Thymus (tissue), 11 donors: ENCODE measurements around the gene CNST. TPM values are rescaled to one million over a fixed set of nuclear protein-coding genes. Genes with fewer than 3 reads are reported as not detected.

Experiments
- DNase-seq, 9 donors: peaks; one replicate each; pipeline ENCODE4 v3.0.0-alpha.2; 2013; ENCODE audit warnings: low spot score in 9 of 9, low read depth in 6 of 9, missing footprints in 1 of 9
- H3K27ac ChIP-seq, 2 donors: one replicate each; pipeline ENCODE4 v1.5.1; 2013; ENCODE audit warnings: control low read depth in 1 of 2, low read depth in 1 of 2, low read length in 1 of 2, mild to moderate bottlenecking in 1 of 2, moderate library complexity in 1 of 2
- H3K27me3 ChIP-seq, 2 donors: one replicate each; pipeline ENCODE4 v1.5.1; 2013; ENCODE audit warnings: low read length in 1 of 2; ENCODE audit not compliant: control insufficient read depth in 2 of 2, insufficient read depth in 1 of 2
- H3K36me3 ChIP-seq, 2 donors: one replicate each; pipeline ENCODE4 v1.5.1; 2013; ENCODE audit warnings: low read length in 1 of 2, mild to moderate bottlenecking in 1 of 2, moderate library complexity in 1 of 2; ENCODE audit not compliant: control insufficient read depth in 2 of 2, insufficient read depth in 2 of 2
- H3K4me1 ChIP-seq, 2 donors: one replicate each; pipeline ENCODE4 v1.5.1; 2013; ENCODE audit warnings: low read length in 2 of 2; ENCODE audit not compliant: control insufficient read depth in 2 of 2, insufficient read depth in 2 of 2
- H3K4me3 ChIP-seq, 2 donors: one replicate each; pipeline ENCODE4 v1.5.1; 2013; ENCODE audit warnings: low read length in 2 of 2, control low read depth in 1 of 2, mild to moderate bottlenecking in 1 of 2
- H3K9me3 ChIP-seq, 2 donors: one replicate each; pipeline ENCODE4 v1.5.1; 2013; ENCODE audit warnings: low read length in 1 of 2, mild to moderate bottlenecking in 1 of 2; ENCODE audit not compliant: control insufficient read depth in 2 of 2, insufficient read depth in 1 of 2
- WGBS: extraction: QIAGEN DNeasy Blood & Tissue Kit; methylation state at CpG from one replicate; pipeline ENCODE4 v1.1.7; 2013; 5-methylcytosine and 5-hydroxymethylcytosine counted together
- polyA plus RNA-seq: library from polyadenylated mRNA; stranded (reverse); fragments of 200-250 nt; gene quantifications from one replicate; pipeline ENCODE4 v1.2.3, GENCODE V29; 2013
- total RNA-seq: library from RNA; stranded (reverse); fragments of 120-200 nt; gene quantifications from one replicate; pipeline ENCODE4 v1.2.4, GENCODE V29; 2013
- donor health status: healthy.

The CNST gene
- total and polyA plus RNA-seq, 2 donors: 15.4 to 15.7 TPM

DNA sequence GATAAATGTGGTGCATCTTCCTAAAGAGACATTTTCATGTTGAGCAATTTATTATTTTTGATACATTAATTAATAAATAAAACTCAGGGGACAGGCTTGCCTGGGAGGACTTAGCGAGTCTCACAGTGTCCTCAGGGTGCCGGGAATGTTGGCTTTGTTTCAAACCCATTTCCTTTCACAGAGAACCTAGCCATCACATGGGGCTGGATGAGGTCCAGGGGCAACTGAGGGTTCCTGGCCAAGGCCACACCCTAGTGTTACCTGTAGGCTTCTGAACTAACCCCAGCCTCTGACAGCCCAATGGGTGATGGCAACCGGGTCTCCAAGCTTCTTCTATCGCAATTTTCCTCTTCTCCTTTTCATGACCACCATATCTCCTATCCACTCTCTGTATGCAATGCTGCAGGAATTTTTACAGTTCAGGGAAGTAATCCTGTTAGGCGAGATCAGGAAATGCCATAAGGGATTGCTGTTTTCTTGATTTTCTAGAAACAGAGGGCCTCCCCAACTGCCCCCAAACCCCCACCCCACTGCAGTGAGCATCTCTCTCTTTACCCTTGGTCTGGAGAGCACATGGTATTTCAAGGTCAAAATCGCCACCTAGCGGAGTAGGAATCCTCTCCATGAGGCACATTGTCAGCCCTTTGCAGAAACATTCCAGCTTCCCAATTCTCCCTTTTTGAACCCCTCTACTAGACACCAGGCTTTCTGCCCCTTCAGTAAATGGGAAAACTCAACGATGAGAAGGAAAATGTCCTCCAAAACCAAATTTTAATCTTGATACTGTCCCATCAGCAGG lies 37.1 kb upstream of the CNST start:
- H3K27me3 ChIP-seq: no peaks in the 10 kb centered on the region
- no peaks in the 10 kb centered on the region for H3K36me3 ChIP-seq
- no peak overlapping the region for H3K4me3 ChIP-seq
- no peak overlapping the region for H3K27ac ChIP-seq
- WGBS: 83% methylated on average over 8 of the region's 8 CpGs
- peaks cover 0 to 24% of the 10 kb centered on the region in 2 donors for H3K9me3 ChIP-seq
- H3K4me1 ChIP-seq: no peaks in the 10 kb centered on the region
- DNase-seq: no peak

DNA sequence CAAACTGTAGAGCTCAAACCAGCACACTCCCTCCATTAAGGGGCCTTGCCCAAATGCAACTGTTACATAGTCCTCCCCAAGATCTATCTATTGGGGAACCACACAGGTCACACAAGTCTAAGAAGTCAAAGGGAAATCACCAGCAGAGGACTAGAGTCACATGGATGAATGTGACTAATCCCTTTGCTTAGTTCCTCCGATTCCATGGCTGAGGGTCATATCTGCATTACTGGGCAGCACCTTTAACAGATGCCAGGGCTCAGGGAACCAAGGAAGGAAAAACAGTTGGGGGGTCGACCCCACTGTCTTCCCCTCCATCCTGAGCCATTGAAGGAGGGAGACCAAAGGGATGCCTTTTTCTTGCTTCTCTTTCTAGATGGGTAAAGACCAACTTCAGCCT lies 35.8 kb upstream of the CNST start:
- WGBS: 85% methylated on average over 2 of the region's 2 CpGs
- no peaks in the 10 kb centered on the region for H3K4me1 ChIP-seq
- H3K27ac ChIP-seq: no peak overlapping the region
- H3K27me3 ChIP-seq: no peaks in the 10 kb centered on the region
- no peaks in the 10 kb centered on the region for H3K36me3 ChIP-seq
- H3K4me3 ChIP-seq: no peak overlapping the region
- H3K9me3 ChIP-seq: peaks cover 0 to 20% of the 10 kb centered on the region in 2 donors
- DNase-seq: no peak

DNA sequence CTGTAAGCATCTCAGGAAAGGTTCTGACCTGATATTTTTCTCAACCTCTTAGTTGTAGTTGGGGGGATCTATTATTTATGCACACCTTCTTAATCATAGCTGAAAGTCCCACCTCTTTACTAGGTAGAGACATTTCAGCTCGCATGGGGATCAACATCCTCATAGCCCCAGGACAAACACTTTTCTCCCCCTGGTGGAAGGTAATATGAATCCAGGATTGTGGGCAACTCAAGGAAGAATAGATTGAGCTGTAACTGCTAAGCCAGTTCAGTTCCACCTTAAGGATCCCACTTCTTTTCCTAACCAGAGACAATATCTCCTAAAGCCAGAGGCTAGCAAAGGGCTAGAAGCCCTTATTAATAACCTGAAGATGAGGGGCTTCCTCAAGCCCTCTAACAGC lies 33.7 kb upstream of the CNST start:
- Histone ChIP-seq H3K27me3 (no peaks in the 10 kb centered on the region), H3K27ac (no peak overlapping the region), H3K9me3 (peaks cover 0 to 14% of the 10 kb centered on the region in 2 donors), H3K4me3 (no peak overlapping the region), H3K4me1 (no peaks in the 10 kb centered on the region), H3K36me3 (no peaks in the 10 kb centered on the region)
- 90% methylated on average over 1 of the region's 1 CpG for WGBS
- no peak for DNase-seq

DNA sequence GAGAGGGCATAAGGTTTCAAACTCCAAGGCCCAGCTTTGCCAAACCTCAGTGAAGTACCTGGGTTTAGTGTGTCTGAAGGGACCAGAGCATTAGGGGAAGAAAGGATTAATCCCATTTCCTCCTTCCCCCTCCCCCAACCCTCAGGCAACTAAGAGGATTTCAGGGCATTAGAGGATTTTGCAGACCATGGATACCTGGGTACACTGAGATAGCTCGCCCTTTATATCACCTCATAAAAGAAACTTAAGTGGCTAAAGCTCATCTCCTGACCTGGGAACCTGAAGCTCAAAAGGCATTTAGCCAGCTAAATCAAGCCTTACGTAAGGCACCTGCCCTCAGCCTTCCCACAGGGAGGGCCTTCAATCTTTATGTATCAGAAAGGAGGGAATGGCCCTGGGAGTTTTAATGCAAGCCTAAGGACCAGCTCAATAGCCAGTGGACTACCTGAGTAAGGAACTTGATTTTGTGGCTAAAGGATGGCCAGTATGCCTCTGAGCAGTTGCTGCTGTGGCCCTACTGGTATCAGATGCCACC lies 32.8 kb upstream of the CNST start:
- WGBS: 96% methylated on average over 2 of the region's 2 CpGs
- no peak overlapping the region for H3K4me3 ChIP-seq
- DNase-seq: no peak
- H3K27me3 ChIP-seq: no peaks in the 10 kb centered on the region
- H3K4me1 ChIP-seq: no peaks in the 10 kb centered on the region
- H3K9me3 ChIP-seq: peaks cover 0 to 14% of the 10 kb centered on the region in 2 donors
- H3K36me3 ChIP-seq: no peaks in the 10 kb centered on the region
- H3K27ac ChIP-seq: no peak overlapping the region

DNA sequence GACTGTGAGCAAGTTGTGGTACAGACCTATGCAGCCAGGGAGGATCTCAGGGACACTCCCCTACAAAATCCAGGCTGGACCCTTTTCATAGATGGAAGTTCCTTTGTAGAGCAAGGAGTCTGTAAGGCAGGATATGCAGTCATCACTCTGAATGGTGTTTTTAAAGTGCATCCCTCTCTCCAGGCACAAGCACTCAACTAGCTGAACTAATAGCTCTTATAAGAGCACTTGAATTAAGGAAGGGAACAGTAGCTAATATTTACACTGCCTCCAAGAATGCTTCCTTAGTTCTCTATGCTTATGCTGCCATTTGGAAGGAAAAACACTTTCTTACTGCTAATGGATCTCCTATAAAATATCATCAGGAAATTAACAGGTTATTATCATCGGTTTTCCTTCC lies 32.1 kb upstream of the CNST start:
- H3K27me3 ChIP-seq: no peaks in the 10 kb centered on the region
- no peak overlapping the region for H3K27ac ChIP-seq
- peaks cover 0 to 14% of the 10 kb centered on the region in 2 donors for H3K9me3 ChIP-seq
- 99% methylated on average over 1 of the region's 1 CpG for WGBS
- no peaks in the 10 kb centered on the region for H3K36me3 ChIP-seq
- no peak overlapping the region for H3K4me3 ChIP-seq
- DNase-seq: no peak
- no peaks in the 10 kb centered on the region for H3K4me1 ChIP-seq

DNA sequence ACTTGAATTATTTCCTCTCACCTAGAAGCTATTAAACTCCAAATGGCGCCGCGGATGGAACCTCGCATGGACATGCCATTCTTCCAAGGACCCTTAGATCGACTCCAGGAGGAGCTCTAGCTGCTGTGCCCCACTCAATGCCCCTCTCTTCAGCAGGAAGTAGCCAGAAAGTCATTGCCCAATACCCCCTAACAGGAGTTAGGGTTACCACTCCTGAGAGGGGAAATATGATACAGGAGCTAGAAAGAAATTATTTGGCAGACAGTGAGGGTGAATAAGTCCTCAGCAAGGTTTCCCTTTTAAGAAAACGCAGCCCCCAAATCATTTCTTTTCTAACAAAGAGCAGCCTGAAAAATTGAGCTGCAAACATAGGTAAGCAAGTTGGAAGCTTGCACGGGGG lies 28.8 kb upstream of the CNST start:
- Histone ChIP-seq H3K27me3 (no peaks in the 10 kb centered on the region), H3K4me3 (no peak overlapping the region), H3K27ac (no peak overlapping the region), H3K36me3 (peaks cover 7 to 17% of the 10 kb centered on the region in 2 donors), H3K4me1 (no peaks in the 10 kb centered on the region), H3K9me3 (no peaks in the 10 kb centered on the region)
- WGBS: 84% methylated on average over 7 of the region's 7 CpGs
- no peak for DNase-seq

DNA sequence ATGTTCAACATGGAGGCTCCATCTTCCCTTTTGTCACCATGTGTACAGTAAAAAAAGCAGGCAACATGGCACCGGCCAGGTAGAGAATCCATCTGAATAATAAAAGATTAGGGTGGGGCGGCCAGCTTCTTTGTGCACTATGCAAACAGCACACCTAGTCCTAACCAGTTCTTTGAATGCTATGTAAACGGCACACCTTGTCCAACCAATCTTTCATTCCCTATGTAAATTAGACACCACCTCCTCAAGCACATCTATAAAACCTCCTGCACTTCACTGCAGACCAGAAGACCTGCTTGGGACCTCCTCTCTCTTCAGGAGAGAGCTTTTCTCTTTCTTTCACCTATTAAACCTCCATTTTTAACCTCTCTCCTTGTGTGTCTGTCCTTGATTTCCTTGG lies 28.4 kb upstream of the CNST start:
- H3K27me3 ChIP-seq: no peaks in the 10 kb centered on the region
- H3K4me3 ChIP-seq: no peak overlapping the region
- H3K27ac ChIP-seq: no peak overlapping the region
- H3K36me3 ChIP-seq: peaks cover 8 to 21% of the 10 kb centered on the region in 2 donors
- 98% methylated on average over 3 of the region's 3 CpGs for WGBS
- DNase-seq: no peak
- H3K4me1 ChIP-seq: no peaks in the 10 kb centered on the region
- H3K9me3 ChIP-seq: no peaks in the 10 kb centered on the region

DNA sequence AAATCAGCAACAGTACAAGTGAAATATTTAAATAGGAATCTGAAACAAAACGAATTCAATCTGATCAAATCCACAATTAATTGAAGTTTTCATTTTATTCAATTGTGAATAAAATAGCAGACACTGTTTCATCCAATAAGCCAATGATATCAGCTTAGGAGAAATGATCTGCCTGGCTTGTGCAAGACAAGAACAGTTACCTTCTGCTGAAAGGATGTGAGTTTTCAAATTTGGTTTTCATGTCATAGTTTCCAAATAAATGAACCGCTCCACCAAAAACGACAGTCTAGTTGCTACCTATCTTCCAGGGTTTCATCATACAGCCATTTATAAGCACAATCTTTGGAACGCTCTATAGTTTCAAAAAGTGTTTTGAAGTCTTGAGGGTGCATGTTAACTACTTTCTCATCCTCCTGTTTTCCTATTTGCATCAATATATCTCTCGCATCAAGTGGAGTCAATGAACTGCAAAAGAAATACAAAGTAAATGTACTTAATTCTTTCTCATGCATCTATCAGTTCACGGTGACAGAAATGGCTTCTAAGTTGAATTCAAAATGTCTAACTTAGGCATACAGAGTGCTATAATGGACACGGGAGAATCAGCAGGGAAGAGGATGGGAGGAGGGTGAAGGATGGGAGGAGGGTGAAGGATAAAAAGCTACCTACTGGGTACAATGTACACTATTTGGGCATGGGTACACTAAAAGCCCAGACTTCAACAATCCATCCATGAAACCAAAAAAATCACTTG lies 25.3 kb upstream of the CNST start:
- Histone ChIP-seq H3K9me3 (no peaks in the 10 kb centered on the region), H3K27ac (no peak overlapping the region), H3K36me3 (peaks cover 29 to 44% of the 10 kb centered on the region in 2 donors), H3K4me3 (no peak overlapping the region), H3K27me3 (no peaks in the 10 kb centered on the region), H3K4me1 (no peaks in the 10 kb centered on the region)
- DNase-seq: no peak
- 96% methylated on average over 7 of the region's 7 CpGs for WGBS

DNA sequence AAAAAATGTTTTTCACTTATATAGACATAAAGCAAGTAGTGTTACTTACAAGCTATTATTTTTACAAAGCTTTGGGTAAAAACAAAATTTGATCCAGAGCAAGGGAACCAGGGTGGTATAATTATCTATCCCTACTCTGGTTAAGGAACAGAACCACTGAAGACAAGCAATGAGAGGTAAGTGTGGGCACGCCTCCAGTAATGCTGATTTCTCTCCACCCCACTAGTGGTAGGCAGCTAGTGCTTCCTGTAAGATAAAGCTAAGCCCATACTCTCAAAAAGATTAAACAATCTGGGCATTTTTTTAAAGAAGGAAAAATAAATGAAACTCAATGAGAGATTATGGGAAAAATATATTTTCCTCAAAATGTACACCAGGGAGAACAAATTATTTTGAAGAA lies 22.3 kb upstream of the CNST start:
- WGBS: 95% methylated on average over 1 of the region's 1 CpG
- Histone ChIP-seq H3K36me3 (peaks cover 34 to 45% of the 10 kb centered on the region in 2 donors), H3K27me3 (no peaks in the 10 kb centered on the region), H3K4me3 (no peak overlapping the region), H3K9me3 (no peaks in the 10 kb centered on the region), H3K4me1 (no peaks in the 10 kb centered on the region), H3K27ac (no peak overlapping the region)
- DNase-seq: no peak
